Measurements from ENCODE around the gene PLCG2.

PLCG2 gene

DNA sequence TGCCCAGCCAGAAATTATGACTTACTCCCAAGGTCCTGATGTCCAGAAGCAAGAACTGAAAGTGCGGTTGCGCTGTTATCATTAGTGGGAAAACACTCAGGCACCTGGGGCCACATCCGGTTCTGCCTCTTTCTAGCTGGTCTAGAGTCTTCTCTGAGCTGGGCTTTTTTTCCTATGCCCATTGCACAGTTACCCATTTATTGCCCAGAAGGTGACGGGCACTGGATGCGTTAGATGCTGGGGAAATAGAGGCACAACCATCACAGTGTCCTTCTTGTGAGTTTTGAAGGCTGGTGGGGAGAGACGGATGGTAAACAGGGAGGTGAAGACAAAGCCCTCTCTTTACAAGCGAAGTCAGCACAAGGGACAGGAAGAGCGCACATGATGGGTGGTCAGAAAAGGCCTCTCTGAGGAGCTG is 37.7 kb downstream of the PLCG2 start:
- Histone ChIP-seq H3K9ac (ENCODE audit: low read depth, low read length) (no peak overlapping the region), H3K36me3 (ENCODE audit: control insufficient read depth, insufficient read depth, low read length) (no peaks in the 10 kb centered on the region), H3K27ac (ENCODE audit: low read depth, low read length) (no peak overlapping the region), H3K27me3 (ENCODE audit: control insufficient read depth, insufficient read depth, low read length) (no peaks in the 10 kb centered on the region), H3K4me3 (ENCODE audit: low read depth, low read length) (no peak overlapping the region), H3K9me3 (ENCODE audit: control insufficient read depth, insufficient read depth, low read length) (no peaks in the 10 kb centered on the region), H3K4me1 (ENCODE audit: control insufficient read depth, insufficient read depth, low read length) (peaks cover 16% of the 10 kb centered on the region)

DNA sequence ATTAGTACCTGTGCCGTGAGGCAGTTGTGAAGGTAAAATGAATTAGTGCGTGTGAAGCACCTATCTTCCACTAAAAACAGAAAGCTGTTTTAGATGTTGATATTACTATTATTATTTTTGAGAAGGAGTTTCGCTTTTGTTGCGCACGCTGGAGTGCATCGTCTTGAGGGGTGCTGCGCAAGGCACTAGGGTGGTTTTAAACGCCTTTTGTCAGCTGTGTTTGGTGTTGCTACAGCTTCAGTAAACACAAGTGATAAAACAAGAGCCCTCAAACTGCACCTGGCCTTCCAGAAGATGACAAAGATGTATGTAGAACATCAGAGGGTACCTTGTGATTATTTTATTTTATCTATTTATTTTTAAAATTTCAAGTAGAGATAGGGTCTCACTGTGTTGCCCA is 38.2 kb downstream of the PLCG2 start:
- Histone ChIP-seq H3K4me3 (ENCODE audit: low read depth, low read length) (no peak overlapping the region), H3K27me3 (ENCODE audit: control insufficient read depth, insufficient read depth, low read length) (no peaks in the 10 kb centered on the region), H3K9ac (ENCODE audit: low read depth, low read length) (no peak overlapping the region), H3K9me3 (ENCODE audit: control insufficient read depth, insufficient read depth, low read length) (no peaks in the 10 kb centered on the region), H3K27ac (ENCODE audit: low read depth, low read length) (no peak overlapping the region), H3K36me3 (ENCODE audit: control insufficient read depth, insufficient read depth, low read length) (no peaks in the 10 kb centered on the region), H3K4me1 (ENCODE audit: control insufficient read depth, insufficient read depth, low read length) (peaks cover 16% of the 10 kb centered on the region)

DNA sequence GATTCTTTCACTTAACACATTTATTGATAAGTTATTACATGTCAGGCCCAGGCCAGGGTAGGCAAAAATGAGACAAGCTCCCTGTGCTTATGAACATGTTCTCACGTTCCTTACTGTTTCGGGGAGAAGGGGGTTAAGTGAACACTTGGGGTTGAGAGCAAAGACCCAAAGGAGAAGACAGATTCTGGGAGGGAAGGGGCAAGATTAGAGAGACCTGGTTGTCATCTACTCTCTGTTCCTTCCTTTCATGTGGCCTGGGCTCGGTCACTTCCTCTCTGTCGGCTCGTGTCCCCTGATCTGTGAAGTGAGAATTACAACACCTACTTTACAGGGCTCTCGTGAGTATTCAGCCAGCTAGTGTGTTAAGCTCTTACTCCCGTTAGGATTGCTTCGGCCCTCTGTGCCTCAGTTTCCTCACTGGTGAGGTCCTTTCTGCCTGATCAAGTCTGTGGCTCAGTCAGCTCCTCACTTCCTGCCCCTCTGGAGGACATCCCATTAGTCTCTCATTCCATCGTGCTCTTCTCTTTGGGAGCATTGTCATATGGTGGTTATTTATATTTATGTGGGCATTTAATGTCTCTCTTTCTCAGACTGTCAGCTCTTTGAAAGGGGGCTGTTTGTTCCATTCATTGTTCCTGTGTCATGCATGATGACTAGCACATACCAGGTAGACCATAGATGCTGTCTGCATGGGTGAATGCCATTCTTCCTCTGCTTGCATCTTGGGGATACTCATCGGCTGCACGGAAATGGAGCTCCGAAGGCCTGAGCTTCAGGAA is 38.9 kb downstream of the PLCG2 start:
- Histone ChIP-seq H3K4me1 (ENCODE audit: control insufficient read depth, insufficient read depth, low read length) (peaks cover 17% of the 10 kb centered on the region), H3K9me3 (ENCODE audit: control insufficient read depth, insufficient read depth, low read length) (no peaks in the 10 kb centered on the region), H3K27me3 (ENCODE audit: control insufficient read depth, insufficient read depth, low read length) (no peaks in the 10 kb centered on the region), H3K9ac (ENCODE audit: low read depth, low read length) (no peak overlapping the region), H3K27ac (ENCODE audit: low read depth, low read length) (no peak overlapping the region), H3K4me3 (ENCODE audit: low read depth, low read length) (no peak overlapping the region), H3K36me3 (ENCODE audit: control insufficient read depth, insufficient read depth, low read length) (no peaks in the 10 kb centered on the region)

DNA sequence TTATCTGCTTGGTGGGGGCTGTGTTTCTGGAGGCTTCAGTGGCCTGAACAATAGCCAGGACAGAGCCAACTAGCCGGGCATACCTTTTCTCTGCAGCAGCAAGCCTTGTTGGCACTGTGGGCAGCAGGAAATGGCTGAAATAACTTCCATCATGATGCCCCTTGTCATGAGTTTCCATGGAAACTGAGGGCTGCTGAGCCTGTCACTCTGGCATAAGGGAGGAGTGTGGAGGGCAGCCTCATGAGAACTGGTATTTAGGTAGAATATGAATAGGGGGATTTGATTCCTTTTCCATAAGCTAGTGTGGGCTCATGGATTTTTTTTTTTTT is 39.4 kb downstream of the PLCG2 start:
- Histone ChIP-seq H3K9ac (ENCODE audit: low read depth, low read length) (no peak overlapping the region), H3K27ac (ENCODE audit: low read depth, low read length) (no peak overlapping the region), H3K36me3 (ENCODE audit: control insufficient read depth, insufficient read depth, low read length) (no peaks in the 10 kb centered on the region), H3K27me3 (ENCODE audit: control insufficient read depth, insufficient read depth, low read length) (no peaks in the 10 kb centered on the region), H3K4me1 (ENCODE audit: control insufficient read depth, insufficient read depth, low read length) (peaks cover 20% of the 10 kb centered on the region), H3K9me3 (ENCODE audit: control insufficient read depth, insufficient read depth, low read length) (no peaks in the 10 kb centered on the region), H3K4me3 (ENCODE audit: low read depth, low read length) (no peak overlapping the region)

DNA sequence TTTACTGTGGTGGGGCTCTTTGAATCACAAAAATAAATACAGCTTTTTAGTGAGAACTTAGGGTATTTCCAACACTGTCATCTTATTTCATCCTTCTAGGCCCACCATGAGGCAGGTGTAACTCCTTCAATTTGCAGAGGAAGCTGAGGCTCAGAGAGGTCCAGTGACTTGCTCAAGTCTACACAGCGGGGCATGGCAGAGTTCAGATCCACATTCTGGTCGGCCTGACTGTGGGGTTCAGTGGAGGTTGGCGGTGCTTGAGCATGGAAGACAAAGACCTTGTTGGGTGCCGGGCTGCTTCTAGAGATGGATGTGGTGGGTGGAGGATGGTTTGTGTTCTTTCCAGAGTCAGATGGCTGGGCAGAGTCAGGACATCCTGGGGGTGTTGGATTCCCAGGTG is 39.8 kb downstream of the PLCG2 start:
- Histone ChIP-seq H3K36me3 (ENCODE audit: control insufficient read depth, insufficient read depth, low read length) (no peaks in the 10 kb centered on the region), H3K9ac (ENCODE audit: low read depth, low read length) (no peak overlapping the region), H3K9me3 (ENCODE audit: control insufficient read depth, insufficient read depth, low read length) (no peaks in the 10 kb centered on the region), H3K27me3 (ENCODE audit: control insufficient read depth, insufficient read depth, low read length) (no peaks in the 10 kb centered on the region), H3K4me1 (ENCODE audit: control insufficient read depth, insufficient read depth, low read length) (peaks cover 20% of the 10 kb centered on the region), H3K27ac (ENCODE audit: low read depth, low read length) (no peak overlapping the region), H3K4me3 (ENCODE audit: low read depth, low read length) (no peak overlapping the region)

DNA sequence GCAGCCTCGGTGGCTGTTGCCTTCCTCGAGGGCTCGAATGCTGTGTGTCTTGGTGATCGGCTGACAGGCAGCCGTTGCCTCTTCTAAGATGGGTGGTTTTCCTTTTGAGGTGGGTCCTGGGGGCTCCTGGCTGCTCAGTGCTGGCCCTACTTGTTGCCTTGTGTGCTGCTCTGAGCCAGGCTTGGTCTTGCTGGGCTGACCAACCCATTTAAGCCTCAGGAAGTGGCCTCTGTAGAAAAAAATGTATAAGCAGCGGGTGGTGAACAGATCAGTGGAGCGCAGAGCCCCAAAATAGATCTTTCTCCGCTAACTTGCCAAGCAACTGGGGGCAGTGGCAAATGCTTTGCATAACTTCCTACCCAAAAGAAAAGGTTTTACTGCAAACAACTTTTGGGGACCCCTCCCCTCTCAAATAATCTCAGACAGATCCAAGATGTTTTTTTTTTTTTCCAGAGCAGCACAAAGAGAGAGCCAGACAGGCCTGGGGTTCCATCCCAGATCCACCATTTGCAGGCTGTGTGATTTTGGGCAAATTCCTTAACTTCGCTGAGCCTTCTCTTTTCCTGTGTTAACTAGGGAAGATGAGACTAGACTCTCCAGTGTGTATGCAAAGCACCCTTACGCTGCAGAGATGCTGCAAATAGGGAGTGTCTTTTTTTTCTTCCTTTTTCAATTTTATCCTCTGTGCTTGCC is 42.5 kb downstream of the PLCG2 start:
- no peak overlapping the region for H3K27ac ChIP-seq (ENCODE audit: low read depth, low read length)
- H3K9me3 ChIP-seq (ENCODE audit: control insufficient read depth, insufficient read depth, low read length): no peaks in the 10 kb centered on the region
- H3K4me3 ChIP-seq (ENCODE audit: low read depth, low read length): no peak overlapping the region
- peaks cover 10% of the 10 kb centered on the region; the same call in 1 of the 2 replicates for H3K4me1 ChIP-seq (ENCODE audit: control insufficient read depth, insufficient read depth, low read length)
- no peaks in the 10 kb centered on the region for H3K36me3 ChIP-seq (ENCODE audit: control insufficient read depth, insufficient read depth, low read length)
- H3K9ac ChIP-seq (ENCODE audit: low read depth, low read length): no peak overlapping the region
- no peaks in the 10 kb centered on the region for H3K27me3 ChIP-seq (ENCODE audit: control insufficient read depth, insufficient read depth, low read length)

DNA sequence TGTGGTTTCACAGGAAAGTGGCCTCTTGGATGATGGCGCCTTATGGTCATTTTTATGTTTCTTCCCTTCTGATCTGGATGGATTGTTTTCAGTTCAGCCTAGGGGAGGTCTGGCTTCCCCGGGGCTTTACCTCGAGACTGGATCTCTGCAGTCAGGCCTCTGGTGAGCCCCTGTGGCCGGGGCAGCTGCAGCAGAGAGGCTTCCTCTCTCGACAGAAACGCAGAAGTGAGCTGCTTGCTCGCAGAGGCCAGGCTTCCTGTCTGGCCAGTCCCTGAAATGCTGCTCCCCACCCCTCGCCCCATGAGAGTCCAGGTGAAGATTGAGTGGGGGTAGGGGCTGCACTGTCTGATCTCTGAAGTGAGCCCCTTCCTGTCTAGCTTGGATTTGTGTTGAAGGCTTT is 44.0 kb downstream of the PLCG2 start:
- H3K9ac ChIP-seq (ENCODE audit: low read depth, low read length): no peak overlapping the region
- H3K36me3 ChIP-seq (ENCODE audit: control insufficient read depth, insufficient read depth, low read length): no peaks in the 10 kb centered on the region
- H3K27ac ChIP-seq (ENCODE audit: low read depth, low read length): peak overlapping the region; percentile 14
- no peaks in the 10 kb centered on the region for H3K27me3 ChIP-seq (ENCODE audit: control insufficient read depth, insufficient read depth, low read length)
- no peak overlapping the region for H3K4me3 ChIP-seq (ENCODE audit: low read depth, low read length)
- no peaks in the 10 kb centered on the region for H3K9me3 ChIP-seq (ENCODE audit: control insufficient read depth, insufficient read depth, low read length)
- peaks cover 10% of the 10 kb centered on the region; the same call in 1 of the 2 replicates for H3K4me1 ChIP-seq (ENCODE audit: control insufficient read depth, insufficient read depth, low read length)

DNA sequence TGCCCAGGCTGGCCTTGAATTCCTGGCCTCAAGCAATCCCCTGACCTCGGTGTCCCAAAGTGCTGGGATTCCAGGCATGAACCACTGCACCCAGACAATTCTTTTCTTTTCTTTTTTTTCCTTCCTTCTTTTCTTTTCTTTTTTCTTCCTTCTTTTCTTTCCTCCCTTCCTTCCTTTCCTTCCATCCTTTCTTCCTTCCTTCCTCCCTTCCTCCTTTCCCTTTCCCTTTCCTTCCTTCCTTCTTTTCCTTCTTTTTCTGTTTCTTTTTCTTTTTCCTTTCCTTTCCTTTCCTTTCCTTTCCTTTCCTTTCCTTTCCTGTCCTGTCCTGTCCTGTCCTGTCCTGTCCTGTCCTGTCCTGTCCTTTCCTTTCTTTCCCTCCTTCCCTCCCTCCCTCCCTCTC is 44.6 kb downstream of the PLCG2 start:
- no peak overlapping the region for H3K4me3 ChIP-seq (ENCODE audit: low read depth, low read length)
- H3K9me3 ChIP-seq (ENCODE audit: control insufficient read depth, insufficient read depth, low read length): no peaks in the 10 kb centered on the region
- H3K9ac ChIP-seq (ENCODE audit: low read depth, low read length): no peak overlapping the region
- H3K4me1 ChIP-seq (ENCODE audit: control insufficient read depth, insufficient read depth, low read length): peaks cover 10% of the 10 kb centered on the region; the same call in 1 of the 2 replicates
- no peak overlapping the region for H3K27ac ChIP-seq (ENCODE audit: low read depth, low read length)
- no peaks in the 10 kb centered on the region for H3K27me3 ChIP-seq (ENCODE audit: control insufficient read depth, insufficient read depth, low read length)
- H3K36me3 ChIP-seq (ENCODE audit: control insufficient read depth, insufficient read depth, low read length): no peaks in the 10 kb centered on the region

DNA sequence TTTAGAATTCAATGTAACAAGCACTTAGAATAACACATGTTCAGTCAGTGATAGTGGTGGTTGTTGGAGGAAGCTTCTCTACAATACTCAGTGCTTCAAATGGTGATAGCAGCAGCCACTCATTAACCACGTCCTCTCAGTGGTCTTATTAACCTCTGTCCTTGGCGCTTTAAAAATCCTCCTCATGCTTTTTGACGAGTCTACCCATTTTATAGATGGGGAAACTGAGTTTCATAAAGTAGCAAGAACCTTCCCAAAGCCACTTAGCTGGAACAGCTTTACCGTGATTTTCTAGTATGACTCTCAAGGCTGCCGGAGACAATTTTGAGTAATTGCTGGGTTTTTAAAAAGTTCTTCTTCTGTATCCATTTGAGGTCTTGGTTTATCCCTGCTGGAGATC is 47.4 kb downstream of the PLCG2 start:
- Histone ChIP-seq H3K9ac (ENCODE audit: low read depth, low read length) (no peak overlapping the region), H3K4me3 (ENCODE audit: low read depth, low read length) (no peak overlapping the region), H3K9me3 (ENCODE audit: control insufficient read depth, insufficient read depth, low read length) (no peaks in the 10 kb centered on the region), H3K36me3 (ENCODE audit: control insufficient read depth, insufficient read depth, low read length) (no peaks in the 10 kb centered on the region), H3K4me1 (ENCODE audit: control insufficient read depth, insufficient read depth, low read length) (peaks cover 9% of the 10 kb centered on the region), H3K27ac (ENCODE audit: low read depth, low read length) (no peak overlapping the region), H3K27me3 (ENCODE audit: control insufficient read depth, insufficient read depth, low read length) (no peaks in the 10 kb centered on the region)

DNA sequence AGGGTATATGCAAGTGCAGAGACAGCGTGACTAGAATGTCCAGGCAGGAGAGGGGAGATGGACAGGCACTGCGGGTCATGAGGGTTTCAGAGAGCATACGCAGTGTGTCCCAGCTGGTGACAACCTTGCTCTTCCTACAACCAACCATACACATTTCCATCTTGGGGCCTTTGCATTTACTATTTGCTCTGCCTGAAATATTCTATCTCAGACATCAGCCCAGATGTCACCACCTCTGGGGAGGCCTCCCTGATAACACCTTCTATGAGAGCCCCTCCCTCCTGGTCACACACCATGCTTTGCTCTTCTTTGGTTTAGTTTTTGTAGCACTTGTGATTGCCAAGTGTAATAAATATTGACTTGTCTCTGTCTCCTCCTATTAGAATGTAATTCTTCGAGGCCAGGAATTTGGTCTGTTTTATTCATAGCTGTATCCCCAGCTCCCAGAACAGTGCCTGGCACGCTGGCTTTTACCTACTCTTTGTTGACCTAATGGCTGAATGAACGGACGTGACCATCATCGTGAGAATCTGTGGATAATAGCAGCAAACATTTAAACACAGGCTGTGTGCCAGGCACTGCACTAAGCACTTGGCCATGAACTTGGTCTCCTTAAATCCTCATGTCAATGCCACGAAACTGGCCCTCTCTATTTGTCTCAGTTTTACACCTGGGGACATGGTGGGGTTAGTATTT is 51.9 kb downstream of the PLCG2 start:
- Histone ChIP-seq H3K36me3 (ENCODE audit: control insufficient read depth, insufficient read depth, low read length) (no peaks in the 10 kb centered on the region), H3K27ac (ENCODE audit: low read depth, low read length) (no peak overlapping the region), H3K27me3 (ENCODE audit: control insufficient read depth, insufficient read depth, low read length) (no peaks in the 10 kb centered on the region), H3K9me3 (ENCODE audit: control insufficient read depth, insufficient read depth, low read length) (no peaks in the 10 kb centered on the region), H3K4me1 (ENCODE audit: control insufficient read depth, insufficient read depth, low read length) (peaks cover 6% of the 10 kb centered on the region), H3K4me3 (ENCODE audit: low read depth, low read length) (no peak overlapping the region), H3K9ac (ENCODE audit: low read depth, low read length) (no peak overlapping the region)

DNA sequence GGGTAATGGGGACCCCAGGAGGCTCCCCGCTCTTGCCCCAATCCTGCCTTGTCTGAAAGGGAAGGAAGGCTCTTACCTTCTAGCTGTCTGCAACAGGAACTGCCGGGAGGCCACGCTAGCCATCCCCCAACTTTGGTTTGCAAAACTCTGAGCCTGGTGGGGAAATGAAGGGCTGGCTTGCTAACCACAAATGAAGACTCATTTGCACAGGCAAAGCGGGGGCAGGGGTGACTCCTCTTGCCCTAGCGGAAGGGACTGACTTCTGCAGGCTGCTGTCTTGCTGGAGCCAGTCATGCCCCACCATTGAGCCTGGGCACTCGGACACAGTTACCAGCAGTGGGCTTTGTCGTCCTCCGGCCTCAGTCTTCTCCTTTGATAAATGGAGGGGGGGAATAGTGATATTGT is 52.6 kb downstream of the PLCG2 start:
- Histone ChIP-seq H3K27ac (ENCODE audit: low read depth, low read length) (no peak overlapping the region), H3K27me3 (ENCODE audit: control insufficient read depth, insufficient read depth, low read length) (no peaks in the 10 kb centered on the region), H3K36me3 (ENCODE audit: control insufficient read depth, insufficient read depth, low read length) (no peaks in the 10 kb centered on the region), H3K9me3 (ENCODE audit: control insufficient read depth, insufficient read depth, low read length) (no peaks in the 10 kb centered on the region), H3K4me1 (ENCODE audit: control insufficient read depth, insufficient read depth, low read length) (peaks cover 6% of the 10 kb centered on the region), H3K4me3 (ENCODE audit: low read depth, low read length) (no peak overlapping the region), H3K9ac (ENCODE audit: low read depth, low read length) (no peak overlapping the region)

Data from HUES48 (cell line).